CD4-positive, alpha-beta T cell treated with Interleukin-10 for 1 hour (primary cell): Measurements from ENCODE around the gene CABP2.

Experiments used
- DNase-seq: peaks from one replicate; pipeline ENCODE4 v3.0.0-alpha.2; 2020

The CABP2 gene

DNA sequence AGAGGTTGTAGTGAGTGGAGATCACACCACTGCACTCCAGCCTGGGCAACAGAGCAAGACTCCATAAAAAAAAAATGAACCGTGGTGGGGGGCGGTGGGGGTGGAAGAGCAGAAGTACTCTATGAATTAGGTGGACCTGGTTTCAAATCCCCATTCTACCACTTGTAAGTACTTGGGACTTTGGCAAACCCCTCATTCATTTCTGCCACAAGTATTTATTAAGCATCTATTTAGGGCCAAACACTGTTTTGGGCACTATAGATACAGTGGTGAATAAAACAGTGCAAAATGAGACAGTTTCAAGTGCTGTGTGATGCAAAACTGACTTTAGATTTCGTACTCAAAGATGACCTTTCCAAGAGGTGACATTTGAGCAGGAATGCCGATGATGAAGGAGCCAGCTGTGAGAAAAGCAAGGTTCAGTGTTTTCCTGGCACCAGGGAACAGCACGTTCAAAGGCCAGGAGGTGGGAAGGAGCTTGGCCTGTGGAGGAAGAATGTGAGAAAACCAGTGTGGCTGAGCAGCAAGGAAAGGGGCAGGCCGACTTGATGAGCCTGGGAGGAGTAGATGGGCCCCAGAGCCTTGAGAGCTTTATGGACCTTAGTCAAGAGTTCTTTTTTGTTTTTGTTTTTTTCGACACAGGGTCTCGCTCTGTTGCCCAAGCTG lies 52.8 kb downstream of the CABP2 start:
- no peak for DNase-seq

DNA sequence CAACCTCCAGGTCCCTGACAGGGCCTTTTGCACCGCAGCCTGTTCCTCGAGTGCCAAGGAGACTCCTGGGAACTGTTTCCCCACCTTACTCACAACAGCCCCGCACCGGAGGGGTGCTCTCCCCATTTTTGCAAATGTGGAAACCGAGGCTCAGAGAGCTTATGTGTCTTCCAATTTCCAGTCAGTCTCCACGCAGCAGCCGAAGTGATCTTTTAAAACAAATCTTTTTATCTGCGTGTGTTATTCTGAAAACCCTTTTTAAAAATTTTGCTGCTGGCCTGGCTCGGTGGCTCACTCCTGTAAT lies 53.8 kb downstream of the CABP2 start:
- DNase-seq, result no peak
